Measurements from ENCODE around the gene ZNF778. TPM values are rescaled to one million over a fixed set of nuclear protein-coding genes. Genes with fewer than 3 reads are reported as not detected.

ZNF778 gene
- total and polyA plus RNA-seq, 2 of the 13 experiments (the other 11 are each of a cell fraction or from before 2014, with no cell fraction given): 3.8 to 7.2 TPM

GRCh38 chr16:89191033-89191900 is 26.2 kb upstream of the ZNF778 start (continued):
- TF ChIP-seq FOXP4 (CRISPR knock-in tag; IDR thresholded peaks at IDR 0.05) (no peak), ZBTB39 (CRISPR knock-in tag; IDR thresholded peaks at IDR 0.05) (no peak), DR1 (CRISPR knock-in tag; IDR thresholded peaks at IDR 0.05) (no peak), ZNF256 (CRISPR knock-in tag; conservative IDR thresholded peaks at IDR 0.05) (no peak), KDM2A (CRISPR knock-in tag; IDR thresholded peaks at IDR 0.05; ENCODE audit: borderline replicate concordance, low read depth) (peak; percentile 87), POLR2AphosphoS5 (IDR thresholded peaks at IDR 0.05; ENCODE audit: low read depth, low read length) (peak; percentile 49; the same call in 1 of the 2 replicates), ZNF205 (CRISPR knock-in tag; IDR thresholded peaks at IDR 0.05) (peak; percentile 51; the same call in 1 of the 2 replicates), SIN3A (IDR thresholded peaks at IDR 0.05; ENCODE audit: borderline replicate concordance, low read depth, low read length) (peak; percentile 30; the same call in 1 of the 2 replicates), NR1H2 (CRISPR knock-in tag; IDR thresholded peaks at IDR 0.05; ENCODE audit: borderline replicate concordance, low read depth) (no peak), ZMAT5 (CRISPR knock-in tag; IDR thresholded peaks at IDR 0.05; ENCODE audit: borderline replicate concordance, low read depth) (0 out of 2 replicates have a peak, but pooled peaks have one; percentile 69), RFX3 (CRISPR knock-in tag; IDR thresholded peaks at IDR 0.05) (no peak), ZSCAN31 (CRISPR knock-in tag; IDR thresholded peaks at IDR 0.05; ENCODE audit: low read depth) (peak; percentile 73; the same call in 1 of the 2 replicates), KLF16 (CRISPR knock-in tag; IDR thresholded peaks at IDR 0.05) (no peak), HIVEP1 (CRISPR knock-in tag; IDR thresholded peaks at IDR 0.05) (peak; percentile 83; the same call in 1 of the 2 replicates), U2AF1 (optimal IDR thresholded peaks at IDR 0.05; ENCODE audit: low read depth, low read length) (peak; percentile 67), ZNF766 (CRISPR knock-in tag; IDR thresholded peaks at IDR 0.05; ENCODE audit: borderline replicate concordance) (no peak), KLF15 (CRISPR knock-in tag; IDR thresholded peaks at IDR 0.05; ENCODE audit: borderline replicate concordance) (no peak), ZNF772 (CRISPR knock-in tag; IDR thresholded peaks at IDR 0.05) (peak; percentile 87), ZNF709 (CRISPR knock-in tag; IDR thresholded peaks at IDR 0.05) (no peak), RNF2 (conservative IDR thresholded peaks at IDR 0.05; ENCODE audit: low read depth) (no peak), ZNF792 (CRISPR knock-in tag; IDR thresholded peaks at IDR 0.05) (no peak), MIER2 (CRISPR knock-in tag; IDR thresholded peaks at IDR 0.05) (no peak), ZNF7 (CRISPR knock-in tag; IDR thresholded peaks at IDR 0.05) (no peak), ZNF549 (CRISPR knock-in tag; IDR thresholded peaks at IDR 0.05) (no peak), ZNF768 (CRISPR knock-in tag; IDR thresholded peaks at IDR 0.05) (no peak), FOSL1 (CRISPR knock-in tag; IDR thresholded peaks at IDR 0.05; ENCODE audit: borderline replicate concordance) (no peak), NCOR1 (IDR thresholded peaks at IDR 0.05; ENCODE audit: borderline replicate concordance, low read length) (no peak), SATB2 (CRISPR knock-in tag; IDR thresholded peaks at IDR 0.05) (no peak), CENPX (CRISPR knock-in tag; IDR thresholded peaks at IDR 0.05) (no peak)

Data from HepG2 (cell line).